Left ventricle myocardium inferior (tissue), 1 donor: ENCODE results near the gene PFN4. TPM values are rescaled to one million over a fixed set of nuclear protein-coding genes. Genes with fewer than 3 reads are reported as not detected.
"Not testable (repeated sequence)": the region's sequence is repeated elsewhere in the genome, so short reads cannot be mapped to it uniquely, and the experiment has no call there.

Experiments used
- DNase-seq: peaks from one replicate; pipeline ENCODE4 v3.0.0-alpha.2; 2020
- H3K27ac ChIP-seq: fragments of 200-600 bp; replicated peaks from 2 replicates; pipeline ENCODE4 v1.8.0; 2021
- H3K27me3 ChIP-seq: fragments of 200-600 bp; 2 replicates; pipeline ENCODE4 v1.8.0; 2021; ENCODE audit warnings: low read depth
- H3K36me3 ChIP-seq: fragments of 200-600 bp; 2 replicates; pipeline ENCODE4 v1.8.0; 2021
- H3K4me1 ChIP-seq: fragments of 200-600 bp; 2 replicates; pipeline ENCODE4 v1.8.0; 2021
- H3K4me3 ChIP-seq: fragments of 200-600 bp; 2 replicates; pipeline ENCODE4 v1.8.0; 2021; ENCODE audit warnings: mild to moderate bottlenecking, moderate library complexity
- H3K9me3 ChIP-seq: fragments of 200-600 bp; replicated peaks from 2 replicates; pipeline ENCODE4 v1.8.0; 2021
- intact Hi-C: fragments of 100-400 bp; cut with micrococcal nuclease; formaldehyde crosslinking; loops from one replicate; pipeline ENCODE4 v1.11.0; 2022
- total RNA-seq: library from RNA; stranded (reverse); fragmentation: NEBNext Ultra II Directional; extraction: Animal tissue kit (Norgen Biotek cat#: 25700); gene quantifications from one replicate; pipeline ENCODE4 v1.2.1, GENCODE V29; 2021
- TF ChIP-seq, protein P1 (sequence below): fragments of 200-600 bp; IDR thresholded peaks from 2 replicates; pipeline ENCODE4 v1.8.0; 2021; ENCODE audit warnings: antibody characterized with exemption, mild to moderate bottlenecking, borderline replicate concordance
- donor health status: DM: no; HTN: yes; CAD: no; lungs with severe emphysema.

The PFN4 gene
- total RNA-seq, 1 donor from 2014 or later: 0.74 TPM

DNA sequence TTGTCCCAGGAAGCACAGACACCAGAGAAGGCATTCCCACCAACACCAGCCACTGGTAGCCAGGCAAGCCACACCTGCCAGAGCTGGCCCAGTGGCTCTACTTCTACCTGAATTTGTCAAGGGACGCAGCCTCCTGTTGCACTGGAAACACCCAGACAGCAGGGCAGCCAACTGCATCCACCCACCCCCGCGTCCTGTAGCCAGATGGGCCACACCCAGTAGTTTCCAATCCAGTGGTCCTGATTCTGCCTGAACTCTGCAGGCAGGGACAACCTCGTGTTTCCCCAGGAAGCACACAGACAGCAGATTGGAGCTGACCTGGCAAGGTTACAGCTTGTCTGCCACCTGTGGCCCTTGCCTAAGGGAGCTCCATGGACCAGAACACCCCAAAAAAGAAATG, 18.2 kb downstream of the PFN4 start:
- Histone ChIP-seq H3K27ac (no peak overlapping the region), H3K4me3 (no peak overlapping the region), H3K9me3 (peaks cover 24% of the 10 kb centered on the region), H3K27me3 (no peaks in the 10 kb centered on the region), H3K36me3 (no peaks in the 10 kb centered on the region), H3K4me1 (no peaks in the 10 kb centered on the region)
- intact Hi-C loops: no loop called here
- DNase-seq: no peak
- TF ChIP-seq, protein P1, sequence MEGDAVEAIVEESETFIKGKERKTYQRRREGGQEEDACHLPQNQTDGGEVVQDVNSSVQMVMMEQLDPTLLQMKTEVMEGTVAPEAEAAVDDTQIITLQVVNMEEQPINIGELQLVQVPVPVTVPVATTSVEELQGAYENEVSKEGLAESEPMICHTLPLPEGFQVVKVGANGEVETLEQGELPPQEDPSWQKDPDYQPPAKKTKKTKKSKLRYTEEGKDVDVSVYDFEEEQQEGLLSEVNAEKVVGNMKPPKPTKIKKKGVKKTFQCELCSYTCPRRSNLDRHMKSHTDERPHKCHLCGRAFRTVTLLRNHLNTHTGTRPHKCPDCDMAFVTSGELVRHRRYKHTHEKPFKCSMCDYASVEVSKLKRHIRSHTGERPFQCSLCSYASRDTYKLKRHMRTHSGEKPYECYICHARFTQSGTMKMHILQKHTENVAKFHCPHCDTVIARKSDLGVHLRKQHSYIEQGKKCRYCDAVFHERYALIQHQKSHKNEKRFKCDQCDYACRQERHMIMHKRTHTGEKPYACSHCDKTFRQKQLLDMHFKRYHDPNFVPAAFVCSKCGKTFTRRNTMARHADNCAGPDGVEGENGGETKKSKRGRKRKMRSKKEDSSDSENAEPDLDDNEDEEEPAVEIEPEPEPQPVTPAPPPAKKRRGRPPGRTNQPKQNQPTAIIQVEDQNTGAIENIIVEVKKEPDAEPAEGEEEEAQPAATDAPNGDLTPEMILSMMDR: no peak

DNA sequence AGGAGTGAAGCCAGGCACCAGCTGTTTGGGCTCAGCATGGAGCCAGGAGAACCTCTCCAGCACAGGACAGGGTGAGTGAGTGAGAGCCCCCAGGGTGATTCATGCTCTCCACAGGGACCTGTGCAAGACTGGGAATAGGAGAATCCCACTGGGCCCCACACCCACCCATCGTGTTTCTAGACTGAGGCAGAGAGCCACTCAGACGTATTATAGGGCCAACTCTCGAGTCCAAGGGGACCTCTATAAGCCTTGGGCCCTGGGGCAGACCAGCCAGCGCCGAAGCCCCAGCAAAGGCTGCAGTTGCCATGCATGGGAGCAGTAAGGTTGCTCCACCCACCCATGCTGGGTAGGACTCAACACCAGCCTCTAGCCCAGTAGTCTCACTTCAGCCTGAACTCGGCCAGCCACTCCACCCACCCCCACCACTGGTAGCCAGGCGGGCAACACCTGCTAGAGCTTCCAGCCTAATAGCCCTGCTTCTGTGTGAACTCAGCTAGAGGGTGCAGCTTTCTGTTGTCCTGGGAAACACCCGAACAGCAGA, 19.0 kb downstream of the PFN4 start:
- intact Hi-C loops: no loop called here
- Histone ChIP-seq H3K36me3 (no peaks in the 10 kb centered on the region), H3K4me3 (no peak overlapping the region), H3K27me3 (no peaks in the 10 kb centered on the region), H3K4me1 (no peaks in the 10 kb centered on the region), H3K27ac (no peak overlapping the region), H3K9me3 (peaks cover 17% of the 10 kb centered on the region)
- DNase-seq: no peak
- TF ChIP-seq, protein P1: no peak

DNA sequence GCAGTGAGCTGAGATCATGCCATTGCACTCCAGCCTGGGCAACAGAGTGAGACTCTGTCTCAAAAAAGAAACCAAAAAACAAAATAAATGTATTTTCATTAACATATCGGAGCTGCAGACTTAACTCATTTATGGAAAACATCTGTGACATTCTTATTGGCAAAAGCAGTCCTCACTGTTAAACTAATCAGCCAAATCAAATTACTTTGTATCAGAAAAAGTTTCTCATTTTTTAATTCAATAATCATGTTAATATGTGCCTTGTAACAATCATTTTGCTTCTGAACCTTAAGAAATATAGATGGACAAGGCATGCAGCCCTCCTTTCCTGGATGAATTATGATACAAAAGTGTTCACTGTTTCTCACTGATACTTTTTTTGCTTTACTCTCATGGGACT, 20.5 kb downstream of the PFN4 start:
- TF ChIP-seq, protein P1: no peak
- Histone ChIP-seq H3K27me3 (no peaks in the 10 kb centered on the region), H3K36me3 (no peaks in the 10 kb centered on the region), H3K27ac (no peak overlapping the region), H3K9me3 (peaks cover 12% of the 10 kb centered on the region), H3K4me1 (no peaks in the 10 kb centered on the region), H3K4me3 (no peak overlapping the region)
- DNase-seq: no peak
- intact Hi-C loops: no loop called here

DNA sequence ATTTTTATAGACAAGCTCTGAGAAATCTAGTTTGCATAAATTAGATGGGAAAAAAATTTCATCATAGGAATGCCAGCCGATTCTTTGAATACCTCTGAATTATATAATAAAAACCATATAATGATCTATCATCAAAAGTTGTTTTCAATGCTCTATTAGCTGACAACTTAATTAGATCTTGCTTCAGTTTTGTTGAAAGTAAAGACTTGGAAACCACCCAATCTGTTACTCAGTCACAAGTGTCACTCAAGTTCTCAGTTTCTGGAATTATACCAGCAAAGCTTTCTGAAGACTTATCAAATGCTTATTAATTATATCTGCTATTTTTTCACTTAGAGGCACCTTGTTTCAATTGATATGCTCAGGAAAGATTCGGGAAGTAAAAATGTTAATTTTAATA, 21.1 kb downstream of the PFN4 start:
- Histone ChIP-seq H3K9me3 (peaks cover 8% of the 10 kb centered on the region), H3K4me3 (no peak overlapping the region), H3K27ac (no peak overlapping the region), H3K27me3 (no peaks in the 10 kb centered on the region), H3K4me1 (no peaks in the 10 kb centered on the region), H3K36me3 (no peaks in the 10 kb centered on the region)
- intact Hi-C loops: no loop called here
- TF ChIP-seq, protein P1: no peak
- DNase-seq: no peak

DNA sequence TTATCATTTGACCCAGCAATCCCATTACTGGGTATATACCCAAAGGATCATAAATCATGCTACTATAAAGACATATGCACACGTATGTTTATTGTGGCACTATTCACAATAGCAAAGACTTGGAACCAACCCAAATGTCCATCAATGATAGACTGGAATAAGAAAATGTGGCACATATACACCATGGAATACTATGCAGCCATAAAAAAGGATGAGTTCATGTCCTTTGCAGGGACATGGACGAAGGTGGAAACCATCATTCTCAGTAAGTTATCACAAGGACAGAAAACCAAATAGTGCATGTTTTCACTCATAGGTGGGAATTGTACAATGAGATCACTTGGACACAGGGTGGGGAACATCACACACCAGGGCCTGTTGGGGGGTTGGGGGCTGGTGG, 22.4 kb downstream of the PFN4 start:
- H3K4me3 ChIP-seq, H3K9me3 ChIP-seq, H3K27me3 ChIP-seq, H3K36me3 ChIP-seq, intact Hi-C loops, H3K27ac ChIP-seq, DNase-seq, H3K4me1 ChIP-seq: not testable (repeated sequence)

DNA sequence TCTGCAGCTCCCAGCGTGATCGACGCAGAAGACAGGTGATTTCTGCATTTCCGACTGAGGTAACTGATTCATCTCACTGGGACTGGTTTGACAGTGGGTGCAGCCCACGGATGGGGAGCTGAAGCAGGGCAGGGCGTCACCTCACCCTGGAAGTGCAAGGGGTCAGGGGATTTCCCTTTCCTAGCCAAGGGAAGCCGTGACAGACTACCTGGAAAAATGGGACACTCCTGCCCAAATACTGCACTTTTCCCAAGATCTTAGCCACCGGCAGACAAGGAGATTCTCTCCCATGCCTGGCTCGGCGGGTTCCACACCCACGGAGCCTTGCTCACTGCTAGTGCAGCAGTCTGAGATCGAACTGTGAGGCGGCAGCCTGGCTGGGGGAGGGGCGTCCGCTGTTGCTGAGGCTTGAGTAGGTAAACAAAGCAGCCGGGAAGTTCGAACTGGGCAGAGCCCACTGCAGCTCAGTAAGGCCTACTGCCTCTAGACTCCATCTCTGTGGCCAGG, 27.9 kb downstream of the PFN4 start:
- DNase-seq, H3K4me3 ChIP-seq, H3K9me3 ChIP-seq, H3K27ac ChIP-seq, H3K4me1 ChIP-seq, intact Hi-C loops, H3K27me3 ChIP-seq: not testable (repeated sequence)
- H3K36me3 ChIP-seq: peaks cover 21% of the 10 kb centered on the region

DNA sequence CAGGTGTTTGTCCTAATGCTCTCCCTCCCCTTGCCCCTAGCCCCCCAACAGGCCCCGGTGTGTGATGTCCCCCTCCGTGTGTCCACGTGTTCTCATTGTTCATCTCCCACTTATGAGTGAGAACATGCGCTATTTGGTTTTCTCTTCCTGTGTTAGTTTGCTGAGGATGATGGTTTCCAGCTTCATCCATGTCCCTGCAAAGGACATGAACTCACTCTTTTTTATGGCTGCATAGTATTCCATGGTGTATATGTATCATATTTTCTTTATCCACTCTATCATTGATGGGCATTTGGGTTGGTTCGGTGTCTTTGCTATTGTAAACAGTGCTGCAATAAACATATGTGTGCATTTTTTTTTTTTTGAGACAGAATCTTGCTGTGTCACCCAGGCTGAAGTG, 29.9 kb downstream of the PFN4 start:
- H3K4me3 ChIP-seq, intact Hi-C loops, DNase-seq, H3K9me3 ChIP-seq, H3K27me3 ChIP-seq, H3K27ac ChIP-seq, H3K4me1 ChIP-seq: not testable (repeated sequence)
- peaks cover 21% of the 10 kb centered on the region for H3K36me3 ChIP-seq
